HG03558 (cell line): ENCODE results near the gene MYBBP1A.
"Not testable (repeated sequence)": the region's sequence is repeated elsewhere in the genome, so short reads cannot be mapped to it uniquely, and the experiment has no call there.

Experiments used
- ATAC-seq: cut with Tn5 transposase; IDR thresholded peaks from one replicate; pipeline ENCODE4 v1.9.1; 2021; ENCODE audit warnings: moderate number of reproducible peaks; ENCODE audit not compliant: unreplicated experiment; ENCODE audit errors: extremely low read depth

Gene MYBBP1A

GRCh38 chr17:4588898-4589625, 33.9 kb upstream of the MYBBP1A start:
- no peak for ATAC-seq

GRCh38 chr17:4588391-4588790, 33.2 kb upstream of the MYBBP1A start:
- ATAC-seq: no peak

GRCh38 chr17:4587803-4588202, 32.6 kb upstream of the MYBBP1A start:
- no peak for ATAC-seq

- no peak for ATAC-seq
Measured at GRCh38 chr17:4587195-4587594, 32.0 kb upstream of the MYBBP1A start.

- no peak for ATAC-seq
Measured at GRCh38 chr17:4586043-4586442, 30.9 kb upstream of the MYBBP1A start.

- no peak for ATAC-seq
Measured at GRCh38 chr17:4585638-4585994, 30.4 kb upstream of the MYBBP1A start.

- ATAC-seq: no peak
Measured at GRCh38 chr17:4584917-4585637, 29.9 kb upstream of the MYBBP1A start.

- no peak for ATAC-seq
Measured at GRCh38 chr17:4584101-4584916, 29.1 kb upstream of the MYBBP1A start, which contains the start of gene SMTNL2. SMTNL2 (plus strand) TSS chr17:4584529; CDS start chr17:4584606, 77 bp downstream.

GRCh38 chr17:4583782-4584100, 28.6 kb upstream of the MYBBP1A start:
- ATAC-seq: no peak

GRCh38 chr17:4583206-4583605, 28.0 kb upstream of the MYBBP1A start:
- no peak for ATAC-seq

GRCh38 chr17:4582691-4583090, 27.5 kb upstream of the MYBBP1A start:
- ATAC-seq: no peak

- no peak for ATAC-seq
Measured at GRCh38 chr17:4582101-4582501, 26.9 kb upstream of the MYBBP1A start.

- no peak for ATAC-seq
Measured at GRCh38 chr17:4580291-4580690, 25.1 kb upstream of the MYBBP1A start.

GRCh38 chr17:4579678-4580077, 24.5 kb upstream of the MYBBP1A start:
- ATAC-seq: no peak

- ATAC-seq: not testable (repeated sequence)
Measured at GRCh38 chr17:4578349-4578748, 23.2 kb upstream of the MYBBP1A start.

GRCh38 chr17:4577386-4577993, 22.3 kb upstream of the MYBBP1A start:
- ATAC-seq: no peak

- no peak for ATAC-seq
Measured at GRCh38 chr17:4576729-4577322, 21.6 kb upstream of the MYBBP1A start.

GRCh38 chr17:4576161-4576558, 21.0 kb upstream of the MYBBP1A start:
- no peak for ATAC-seq

GRCh38 chr17:4574448-4575045, 19.4 kb upstream of the MYBBP1A start:
- ATAC-seq: no peak

GRCh38 chr17:4573669-4574068, 18.5 kb upstream of the MYBBP1A start:
- ATAC-seq: no peak
